ENCODE results near the gene SLC9B1.
A peak's percentile ranks its signal among the peaks of the same experiment; 100 is the strongest.

The SLC9B1 gene

DNA sequence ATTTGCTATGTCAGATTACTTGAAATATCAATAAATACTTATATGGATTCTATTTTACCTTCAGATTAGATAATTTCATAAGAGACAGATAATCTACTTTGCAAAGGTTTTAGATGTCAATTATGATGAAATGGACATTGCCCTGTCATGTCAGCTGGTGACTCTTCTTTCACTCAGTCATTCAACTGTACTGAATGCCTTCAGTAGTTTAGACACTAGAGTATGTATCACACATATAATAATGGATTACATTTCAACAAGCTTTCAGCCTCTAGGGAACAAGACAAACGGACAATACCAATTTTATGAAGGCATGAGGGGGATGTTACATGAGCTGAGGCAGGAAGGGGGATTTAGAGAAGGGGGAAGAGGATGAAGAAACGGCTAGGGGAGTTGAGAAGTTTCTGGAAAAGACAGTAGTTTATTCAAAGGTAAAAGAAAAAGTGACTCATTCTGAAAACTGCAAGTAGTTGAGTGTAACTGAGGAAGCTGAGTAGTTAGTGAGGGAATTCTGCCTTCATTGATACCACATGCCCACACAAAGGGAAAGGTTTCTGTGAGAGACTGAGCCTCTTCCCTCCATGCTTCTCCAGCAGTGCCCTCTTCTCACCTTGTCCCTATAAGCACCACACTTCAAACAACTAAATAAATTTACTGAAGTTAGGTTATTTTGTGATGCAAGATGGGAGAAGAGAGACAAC lies 31.4 kb upstream of the SLC9B1 start:
- TF ChIP-seq, protein P1, sequence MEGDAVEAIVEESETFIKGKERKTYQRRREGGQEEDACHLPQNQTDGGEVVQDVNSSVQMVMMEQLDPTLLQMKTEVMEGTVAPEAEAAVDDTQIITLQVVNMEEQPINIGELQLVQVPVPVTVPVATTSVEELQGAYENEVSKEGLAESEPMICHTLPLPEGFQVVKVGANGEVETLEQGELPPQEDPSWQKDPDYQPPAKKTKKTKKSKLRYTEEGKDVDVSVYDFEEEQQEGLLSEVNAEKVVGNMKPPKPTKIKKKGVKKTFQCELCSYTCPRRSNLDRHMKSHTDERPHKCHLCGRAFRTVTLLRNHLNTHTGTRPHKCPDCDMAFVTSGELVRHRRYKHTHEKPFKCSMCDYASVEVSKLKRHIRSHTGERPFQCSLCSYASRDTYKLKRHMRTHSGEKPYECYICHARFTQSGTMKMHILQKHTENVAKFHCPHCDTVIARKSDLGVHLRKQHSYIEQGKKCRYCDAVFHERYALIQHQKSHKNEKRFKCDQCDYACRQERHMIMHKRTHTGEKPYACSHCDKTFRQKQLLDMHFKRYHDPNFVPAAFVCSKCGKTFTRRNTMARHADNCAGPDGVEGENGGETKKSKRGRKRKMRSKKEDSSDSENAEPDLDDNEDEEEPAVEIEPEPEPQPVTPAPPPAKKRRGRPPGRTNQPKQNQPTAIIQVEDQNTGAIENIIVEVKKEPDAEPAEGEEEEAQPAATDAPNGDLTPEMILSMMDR (conservative IDR thresholded peaks at IDR 0.05), result no peak

DNA sequence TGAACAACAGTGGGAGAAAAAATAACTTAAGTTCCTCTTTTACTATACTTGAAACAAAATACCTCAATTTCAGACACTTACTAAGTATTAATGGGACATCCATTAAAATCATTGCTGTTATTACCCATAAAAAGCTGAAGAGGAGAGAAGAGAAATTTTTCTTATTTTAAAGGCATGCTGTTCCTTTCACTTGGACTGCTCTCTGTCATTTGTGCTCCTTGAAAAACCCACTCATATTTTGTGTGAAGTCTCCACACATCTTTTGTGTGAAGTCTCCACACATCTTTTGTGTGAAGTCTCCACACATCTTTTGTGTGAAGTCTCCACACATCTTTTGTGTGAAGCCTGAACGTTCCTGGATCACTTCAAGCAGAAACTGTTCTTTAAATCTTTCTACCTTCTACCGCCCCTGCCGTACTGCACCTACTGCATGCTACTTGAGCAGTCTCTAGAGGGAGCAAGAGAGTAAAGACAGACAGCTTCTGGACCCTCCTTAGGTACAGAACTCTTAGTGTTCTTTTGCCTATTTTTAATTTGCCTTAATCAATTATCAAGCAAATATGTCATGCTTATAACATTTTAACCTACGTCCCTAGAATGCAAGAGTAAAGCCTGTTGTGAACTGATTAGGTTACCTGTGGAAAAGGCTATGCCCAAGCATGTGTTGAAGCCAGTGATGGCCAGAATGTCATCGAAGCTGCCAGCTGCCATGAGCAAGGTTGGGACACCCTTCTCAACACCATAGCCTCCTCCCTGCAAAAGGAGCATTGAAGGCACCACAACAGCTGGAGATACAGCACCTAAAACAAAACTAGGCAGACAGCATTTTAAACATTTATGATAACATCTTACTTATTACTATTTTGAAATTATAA lies 27.1 kb upstream of the SLC9B1 start:
- H3K27ac ChIP-seq, result no peak overlapping the region
- TF ChIP-seq, protein P1 (conservative IDR thresholded peaks at IDR 0.05), result peak; percentile 82

More for the DNA sequence above, 31.4 kb upstream of the SLC9B1 start:
- H3K27ac ChIP-seq, result no peak overlapping the region

DNA sequence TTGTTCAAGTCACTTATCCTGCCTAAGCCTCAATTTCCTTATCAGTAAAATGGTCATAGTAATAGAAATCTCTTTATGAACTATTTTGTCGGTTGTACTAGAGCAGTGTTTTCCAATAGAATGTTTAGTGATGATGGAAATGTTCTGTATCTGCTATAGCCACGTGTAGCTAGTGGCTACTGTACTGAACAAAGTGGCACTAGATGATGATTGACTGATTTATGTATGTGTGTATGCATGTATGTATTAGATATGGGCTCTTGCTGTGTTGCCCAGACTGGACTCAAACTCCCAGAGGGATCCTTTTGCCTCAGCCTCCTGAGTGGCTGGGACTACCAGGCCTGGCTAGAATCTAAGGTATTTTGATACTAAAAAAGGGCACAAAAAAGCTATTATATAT lies 24.7 kb upstream of the SLC9B1 start:
- TF ChIP-seq, protein P1 (conservative IDR thresholded peaks at IDR 0.05), result no peak
- H3K27ac ChIP-seq, result no peak overlapping the region

DNA sequence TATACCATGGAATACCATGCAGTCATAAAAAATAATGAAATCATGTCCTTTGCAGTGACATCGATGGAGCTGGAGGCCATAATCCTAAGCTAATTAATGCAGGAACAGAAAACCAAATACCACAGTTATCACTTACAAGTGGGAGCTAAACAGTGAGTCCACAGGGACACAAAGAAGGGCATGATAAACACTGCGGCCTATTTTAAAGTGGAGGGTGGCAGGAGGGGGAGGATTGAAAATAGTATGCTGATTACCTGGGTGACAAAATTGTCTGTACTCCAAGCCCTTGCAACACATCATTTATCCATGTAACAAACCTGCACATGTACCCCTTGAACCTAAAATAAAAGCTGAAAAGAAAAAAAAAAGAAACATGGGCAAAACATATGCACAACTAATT lies 16.7 kb upstream of the SLC9B1 start:
- H3K27ac ChIP-seq, result no peak overlapping the region
- TF ChIP-seq, protein P1 (conservative IDR thresholded peaks at IDR 0.05), result no peak

DNA sequence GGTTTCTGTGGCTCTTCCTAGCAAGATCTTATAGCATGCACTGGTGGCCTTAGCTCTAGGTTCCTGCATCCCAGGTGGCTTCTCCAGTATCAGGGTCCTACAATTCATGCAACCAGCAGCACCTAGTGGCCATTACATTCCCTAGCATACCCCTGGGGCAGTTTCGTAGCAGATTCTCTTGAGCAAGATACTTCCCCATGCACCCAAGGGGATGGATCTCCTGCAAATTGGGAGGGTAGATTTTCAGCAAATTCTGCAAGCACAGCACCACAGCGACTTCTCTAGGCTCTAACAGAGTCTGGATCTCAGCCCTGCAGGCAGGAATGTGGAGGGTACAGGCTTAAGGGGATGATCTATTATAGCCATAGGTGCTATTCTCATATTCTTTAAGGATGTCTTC lies 13.1 kb upstream of the SLC9B1 start:
- TF ChIP-seq, protein P1 (conservative IDR thresholded peaks at IDR 0.05), result peak; percentile 78
- H3K27ac ChIP-seq, result no peak overlapping the region

DNA sequence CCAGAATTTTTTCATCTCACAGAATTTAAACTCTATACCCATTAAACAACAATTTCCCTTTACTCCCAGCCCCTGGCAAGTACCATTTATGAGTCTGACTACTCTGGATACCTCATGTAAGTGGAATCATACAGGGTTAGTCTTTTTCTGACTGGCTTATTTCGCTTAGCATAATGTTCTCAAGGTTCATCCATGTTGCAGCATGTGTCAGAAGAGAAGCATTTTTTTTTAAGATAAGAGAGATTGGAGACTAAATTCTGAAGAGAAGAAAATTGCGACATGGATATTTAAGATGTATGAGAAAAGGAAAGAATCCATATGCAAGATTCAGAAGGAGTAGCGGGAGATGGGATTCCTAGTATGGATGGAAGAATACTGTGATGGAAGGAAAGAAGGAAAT lies 11.3 kb upstream of the SLC9B1 start:
- TF ChIP-seq, protein P1 (conservative IDR thresholded peaks at IDR 0.05), result no peak
- H3K27ac ChIP-seq, result no peak overlapping the region

DNA sequence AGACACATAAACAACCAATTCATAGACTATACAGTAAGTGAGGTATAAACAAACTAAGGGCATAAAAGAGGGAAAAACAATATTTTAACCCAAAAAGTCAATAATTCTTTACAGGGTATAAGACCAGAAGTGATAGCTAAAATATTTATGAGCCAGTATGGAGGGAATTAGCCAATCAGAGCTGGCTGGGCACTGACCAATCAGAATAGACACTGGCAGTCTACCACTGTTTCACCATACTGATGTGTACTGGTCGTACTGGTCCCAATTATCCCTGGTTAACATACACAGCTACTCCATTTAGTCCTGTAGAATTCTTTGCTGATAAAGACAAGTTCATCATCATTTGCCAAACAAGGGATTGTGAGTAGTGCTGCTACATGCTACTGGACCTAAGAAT lies 9.8 kb upstream of the SLC9B1 start:
- H3K27ac ChIP-seq, result no peak overlapping the region
- TF ChIP-seq, protein P1 (conservative IDR thresholded peaks at IDR 0.05), result no peak

All from VCaP (cell line).